Adipose tissue (tissue), 3 donors: ENCODE data around the gene LEFTY2. TPM values are rescaled to one million over a fixed set of nuclear protein-coding genes. Genes with fewer than 3 reads are reported as not detected.
"Not testable (repeated sequence)": the region's sequence is repeated elsewhere in the genome, so short reads cannot be mapped to it uniquely, and the experiment has no call there.

Experiments
- H3K27ac ChIP-seq: one replicate; pipeline ENCODE4 v1.5.1; 2013; ENCODE audit warnings: low read depth, low read length
- WGBS, 3 donors: extraction: QIAGEN DNeasy Blood & Tissue Kit; methylation state at CpG; one replicate each; pipeline ENCODE4 v1.1.7; 2013; 5-methylcytosine and 5-hydroxymethylcytosine counted together
- polyA plus RNA-seq, 3 donors: library from polyadenylated mRNA; stranded (reverse); fragments of 200-250 nt; gene quantifications; one replicate each; pipeline ENCODE4 v1.2.3, GENCODE V29; 2013
- donor health status: healthy with polysubstance abuse.
- donor health status: Bipolar disorder and iron deficiency.
- donor health status: healthy.

The LEFTY2 gene
- polyA plus RNA-seq, 3 donors = 2.2 to 13.2 (median 4.8) TPM

DNA sequence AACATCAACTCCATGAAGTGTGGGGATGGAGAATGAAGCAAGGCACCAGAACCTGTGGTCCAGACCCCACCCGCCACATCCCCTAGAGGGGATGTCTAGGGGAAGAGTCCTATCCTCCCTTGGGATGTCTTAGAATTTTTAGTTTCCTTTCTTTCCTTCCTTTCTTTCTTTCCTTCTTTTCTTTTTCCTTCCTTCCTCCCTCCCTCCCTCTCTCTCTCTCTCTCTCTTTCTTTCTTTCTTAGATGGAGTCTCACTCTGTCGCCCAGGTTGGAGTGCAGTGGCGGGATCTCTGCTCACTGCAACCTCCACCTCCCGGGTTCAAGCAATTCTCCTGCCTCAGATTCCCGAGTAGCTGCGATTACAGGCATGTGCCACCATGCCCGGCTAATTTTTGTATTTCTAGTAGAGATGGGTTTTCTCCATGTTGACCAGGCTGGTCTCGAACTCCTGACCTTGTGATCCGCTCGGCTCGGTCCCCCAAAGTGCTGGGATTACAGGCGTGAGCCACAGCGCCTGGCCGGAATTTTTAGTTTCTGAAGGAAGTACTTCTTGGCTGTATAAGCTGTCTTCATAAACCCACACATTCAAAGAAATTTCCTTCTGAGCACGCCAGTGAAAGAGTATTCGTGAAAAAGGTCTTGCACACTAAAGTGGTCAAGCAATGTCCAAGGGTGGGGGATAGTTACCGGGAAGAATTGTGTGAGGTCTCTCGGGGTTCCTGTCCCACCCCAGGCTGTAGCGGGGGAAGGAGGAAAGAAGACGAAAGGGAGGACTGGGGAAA is 20.8 kb upstream of the LEFTY2 start:
- 64 to 72% (median 69%) methylated on average over 20 of the region's 20 CpGs for WGBS, 3 donors
- no peak overlapping the region for H3K27ac ChIP-seq

DNA sequence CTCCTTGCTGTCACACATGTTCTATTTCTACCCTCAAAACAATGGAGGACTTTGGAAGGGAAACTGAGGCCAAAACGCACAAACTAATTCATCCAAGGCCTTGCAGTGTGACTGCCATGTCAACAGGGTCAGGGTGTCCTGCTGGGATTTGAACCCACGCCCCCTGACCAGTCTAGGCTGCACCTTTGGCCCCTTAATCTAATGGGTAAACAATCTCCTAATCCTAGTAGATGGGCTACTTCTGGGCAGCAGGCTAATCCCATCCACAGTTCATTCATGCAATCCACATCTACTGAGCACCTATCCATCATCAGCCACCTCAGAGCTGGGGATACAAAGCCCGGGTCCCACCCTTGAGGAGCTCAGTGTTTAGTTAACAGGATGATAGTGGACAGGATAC is 17.0 kb upstream of the LEFTY2 start:
- WGBS, 3 donors = 74 to 82% (median 77%) methylated on average over 3 of the region's 3 CpGs
- H3K27ac ChIP-seq = no peak overlapping the region

DNA sequence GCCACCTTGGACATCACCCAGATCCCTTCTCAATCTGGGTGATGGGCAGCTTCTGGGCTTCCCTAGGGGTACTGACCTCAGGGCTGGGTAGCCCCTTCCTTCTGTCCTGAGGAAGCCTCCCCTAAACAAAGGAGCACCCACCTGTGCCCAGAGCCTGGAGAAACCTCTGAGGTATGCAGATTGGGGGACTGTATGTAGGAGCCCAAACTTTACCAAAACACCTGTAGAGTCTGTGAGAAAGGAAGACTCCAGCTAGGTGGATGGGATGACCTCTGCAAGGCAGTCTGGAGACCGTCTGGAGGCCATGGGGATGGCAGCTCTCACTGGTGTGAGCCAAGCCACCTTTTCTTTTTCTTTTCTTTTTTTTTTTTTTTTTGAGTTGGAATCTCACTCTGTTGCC is 13.7 kb upstream of the LEFTY2 start:
- WGBS, 3 donors = 73 to 87% (median 85%) methylated on average over 1 of the region's 1 CpG
- no peak overlapping the region for H3K27ac ChIP-seq

DNA sequence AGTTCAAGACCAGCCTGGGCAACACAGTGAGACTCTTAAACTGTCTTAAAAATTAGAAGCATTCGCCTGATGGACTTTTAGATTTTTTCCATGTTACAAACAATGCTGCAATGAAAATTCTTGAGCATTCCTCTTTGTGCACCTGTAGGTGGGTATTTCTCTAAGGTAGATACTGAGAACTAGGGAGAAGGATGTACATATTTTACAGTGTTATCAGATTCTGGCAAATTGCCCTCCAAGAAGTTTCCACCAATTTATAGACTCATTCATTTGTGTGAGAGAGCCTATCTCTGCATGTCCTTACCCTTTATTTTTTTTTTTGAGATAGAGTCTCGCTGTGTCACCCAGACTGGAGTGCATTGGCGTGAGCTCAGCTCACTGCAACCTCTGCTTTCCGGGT is 12.3 kb upstream of the LEFTY2 start:
- H3K27ac ChIP-seq = no peak overlapping the region
- 90 to 94% (median 90%) methylated on average over 4 of the region's 4 CpGs for WGBS, 3 donors

DNA sequence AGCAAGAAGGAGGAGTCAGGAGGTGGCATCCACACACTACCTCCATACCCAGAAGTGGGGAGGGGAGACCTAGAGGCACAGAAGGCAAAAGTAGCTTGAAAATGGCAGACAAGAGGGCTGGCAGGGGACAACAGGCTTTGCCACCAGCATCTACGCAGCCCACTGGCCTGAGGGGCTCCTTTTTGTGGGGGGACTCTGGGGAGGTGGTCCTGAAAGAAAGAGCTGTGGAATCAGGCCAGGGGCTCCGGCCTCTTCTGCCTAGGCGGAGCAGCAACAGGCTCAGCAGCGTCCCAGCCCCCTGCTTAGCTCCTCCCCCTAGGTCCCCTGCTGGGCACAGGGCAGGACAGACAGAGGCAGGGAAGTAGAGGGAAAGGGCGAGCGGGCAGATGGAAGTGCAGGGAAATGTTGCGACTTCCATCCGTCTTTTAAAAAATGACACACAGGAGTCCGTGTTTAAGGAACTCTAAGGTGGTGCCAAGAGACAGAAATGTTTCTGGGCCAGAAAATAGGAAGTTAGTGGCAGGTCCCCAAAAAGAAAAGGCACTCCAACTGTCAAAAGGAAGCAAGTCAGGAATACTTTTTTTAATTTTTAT is 10.0 kb upstream of the LEFTY2 start:
- whole genome bisulfite sequencing, 3 donors = 42 to 62% (median 51%) methylated on average over 9 of the region's 9 CpGs
- H3K27ac ChIP-seq = no peak overlapping the region

DNA sequence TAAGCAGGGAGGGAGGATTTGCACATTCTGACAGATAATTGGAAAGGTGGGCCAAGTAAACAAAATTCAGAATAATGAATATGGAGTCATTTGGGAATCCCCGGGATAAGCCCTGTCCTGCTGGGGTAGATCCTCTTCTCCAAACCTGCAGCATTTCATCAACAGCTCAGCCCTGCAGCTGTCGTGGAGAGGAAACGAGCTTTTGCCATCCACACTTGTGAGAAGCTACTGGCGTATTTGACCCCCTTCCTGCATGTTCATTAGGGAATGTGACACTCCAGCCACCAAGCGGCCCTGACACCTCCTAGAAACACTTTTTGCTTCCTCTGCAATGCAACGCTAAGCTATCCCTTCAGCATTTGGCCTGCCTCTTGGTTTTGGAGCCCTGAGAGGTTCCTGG is 8.0 kb upstream of the LEFTY2 start:
- WGBS, 3 donors = 53 to 66% (median 60%) methylated on average over 6 of the region's 6 CpGs
- H3K27ac ChIP-seq = no peak overlapping the region

DNA sequence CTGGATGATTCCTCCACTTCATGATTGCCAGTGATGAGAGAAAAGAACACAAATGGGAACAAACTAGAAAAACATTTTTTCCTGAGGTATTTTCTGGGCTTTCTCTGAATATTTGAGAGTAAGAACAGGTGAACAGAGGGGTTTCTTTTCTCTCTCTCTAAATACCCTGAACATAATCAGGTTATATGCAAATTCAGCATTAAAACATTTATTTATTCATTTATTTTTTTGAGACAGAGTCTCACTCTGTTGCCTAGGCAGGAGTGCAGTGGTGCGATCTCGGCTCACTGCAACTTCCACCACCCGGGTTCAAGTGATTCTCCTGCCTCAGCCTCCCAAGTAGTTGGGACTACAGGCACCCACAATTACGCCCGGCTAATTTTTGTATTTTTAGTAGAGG is 5.8 kb upstream of the LEFTY2 start:
- no peak overlapping the region for H3K27ac ChIP-seq
- WGBS, 3 donors = 89 to 96% (median 93%) methylated on average over 5 of the region's 5 CpGs

DNA sequence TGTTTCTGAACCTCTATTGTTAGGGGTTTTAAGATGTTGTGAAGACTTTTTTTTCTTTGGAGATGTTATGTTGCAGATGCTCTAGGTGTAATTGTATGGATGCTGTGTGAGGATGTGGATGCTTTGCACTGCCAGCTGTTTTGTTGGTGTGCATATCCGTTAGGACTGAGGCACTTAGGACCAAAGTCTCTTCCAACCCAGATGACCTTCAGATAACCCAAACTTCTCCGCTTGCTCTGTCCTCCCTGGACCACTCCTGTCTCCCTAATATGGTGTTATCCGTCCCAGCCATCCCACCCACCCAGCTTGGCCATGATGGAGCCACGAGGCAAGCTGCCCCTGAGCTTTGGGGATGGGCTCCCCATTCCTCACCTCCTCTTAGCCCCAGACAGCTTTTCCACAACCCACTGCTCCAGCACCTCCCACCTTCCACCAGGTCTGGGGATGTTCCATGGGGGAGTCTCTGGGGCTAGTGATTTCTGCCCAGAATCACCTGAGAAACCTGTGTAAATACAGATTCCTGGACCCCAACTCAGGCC is 5.1 kb upstream of the LEFTY2 start:
- no peak overlapping the region for H3K27ac ChIP-seq
- 65 to 84% (median 77%) methylated on average over 4 of the region's 4 CpGs for WGBS, 3 donors

DNA sequence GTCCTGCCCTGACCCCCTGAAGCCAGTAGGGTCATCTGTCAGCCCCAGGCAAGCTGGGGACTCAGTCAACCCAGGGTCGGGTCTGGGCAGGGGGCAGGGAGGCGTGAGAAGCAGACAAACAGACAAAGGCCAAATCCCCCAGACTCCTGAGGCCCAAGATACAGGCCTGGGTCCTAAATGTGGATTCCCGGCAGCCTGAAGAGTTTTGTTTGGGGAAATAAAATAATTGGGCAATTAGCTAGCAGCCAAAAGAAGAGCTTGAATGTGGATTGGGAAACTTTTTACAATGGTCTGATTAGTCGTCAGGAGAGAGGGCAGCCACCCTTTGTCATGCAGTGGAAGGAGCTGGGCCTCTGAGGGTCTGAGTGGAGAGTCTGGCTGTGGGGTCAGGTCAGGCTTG is 4.5 kb upstream of the LEFTY2 start:
- H3K27ac ChIP-seq = no peak overlapping the region
- 66 to 85% (median 67%) methylated on average over 4 of the region's 4 CpGs for WGBS, 3 donors

DNA sequence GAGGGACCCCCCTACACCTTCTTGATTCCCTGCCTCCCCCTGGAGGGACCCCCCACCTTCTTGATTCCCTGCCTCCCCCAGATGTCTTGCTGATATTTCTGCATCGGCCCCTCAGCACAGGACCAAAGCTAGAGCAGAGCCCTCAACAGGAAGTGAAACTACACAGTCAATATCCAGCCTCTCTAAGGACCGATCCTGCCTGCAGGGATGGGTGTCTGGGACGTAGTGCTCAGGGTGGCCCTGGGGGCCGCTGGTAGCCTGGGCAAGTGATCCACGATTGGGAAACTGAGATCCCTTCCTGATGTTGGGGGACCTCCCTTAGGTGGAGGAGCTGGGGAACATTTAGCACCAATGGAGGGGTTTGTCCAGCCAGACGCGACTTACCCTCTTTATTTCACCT is 3.9 kb upstream of the LEFTY2 start:
- WGBS, 3 donors = 63 to 77% (median 69%) methylated on average over 7 of the region's 7 CpGs
- H3K27ac ChIP-seq = no peak overlapping the region

DNA sequence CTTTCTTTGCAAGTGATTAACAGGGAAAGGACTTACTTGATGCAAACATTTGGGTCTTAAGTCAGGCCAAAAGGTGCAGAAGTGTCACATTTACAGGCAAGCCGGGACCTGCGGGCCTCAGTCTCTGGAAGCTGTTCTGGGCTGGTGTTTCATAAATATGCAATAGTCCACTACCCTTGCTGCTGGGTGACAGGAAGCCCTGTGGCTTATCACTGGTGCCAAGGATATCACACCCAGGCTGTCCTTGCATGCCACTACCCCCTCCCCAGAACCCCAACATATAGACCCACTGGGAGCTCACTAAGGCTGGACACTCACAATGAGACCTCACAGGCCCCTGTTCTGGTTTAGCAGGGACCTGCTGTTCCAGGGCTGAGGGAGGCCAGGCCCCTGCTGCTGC is 3.4 kb upstream of the LEFTY2 start:
- WGBS, 3 donors = 72 to 91% (median 73%) methylated on average over 2 of the region's 2 CpGs
- no peak overlapping the region for H3K27ac ChIP-seq

DNA sequence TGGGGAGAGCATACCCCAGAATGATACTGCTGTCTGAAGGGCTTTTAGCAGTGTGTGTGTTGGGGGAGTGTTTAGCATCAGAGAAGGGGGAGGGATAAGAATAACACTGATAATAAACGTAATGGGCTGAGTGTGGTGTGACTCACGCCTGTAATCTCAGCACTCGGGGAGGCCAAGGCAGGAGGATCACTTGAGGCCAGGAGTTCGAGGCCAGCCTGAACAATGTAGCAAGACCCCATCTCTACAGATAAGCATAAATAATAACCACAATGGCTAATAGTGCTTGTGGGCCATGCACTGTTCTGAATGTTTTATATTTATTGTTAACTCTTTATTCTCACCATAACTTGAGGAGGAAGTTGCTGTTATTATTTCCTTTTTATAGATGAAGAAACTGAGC is 2.6 kb upstream of the LEFTY2 start:
- WGBS, 3 donors = 88 to 95% (median 90%) methylated on average over 4 of the region's 4 CpGs
- no peak overlapping the region for H3K27ac ChIP-seq

DNA sequence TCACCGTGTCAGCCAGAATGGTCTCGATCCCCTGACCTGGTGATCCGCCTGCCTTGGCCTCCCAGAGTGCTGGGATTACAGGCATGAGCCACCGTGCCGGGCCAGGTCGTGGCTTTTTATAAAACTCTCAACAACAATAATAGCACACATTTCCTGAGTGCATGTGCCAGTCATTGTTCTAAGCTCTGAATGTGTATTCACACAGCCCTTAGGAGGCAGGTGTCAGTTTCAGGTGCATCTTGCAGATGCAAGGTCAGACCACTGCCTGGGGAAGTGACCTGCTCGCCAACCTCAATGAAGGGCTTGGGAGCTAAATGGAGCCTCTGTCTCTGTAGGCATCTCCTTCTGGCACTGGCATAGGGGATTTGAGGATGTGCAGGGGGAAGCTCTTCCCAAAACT is 1.6 kb upstream of the LEFTY2 start:
- WGBS, 3 donors = 52 to 79% (median 61%) methylated on average over 7 of the region's 7 CpGs
- H3K27ac ChIP-seq = no peak overlapping the region

DNA sequence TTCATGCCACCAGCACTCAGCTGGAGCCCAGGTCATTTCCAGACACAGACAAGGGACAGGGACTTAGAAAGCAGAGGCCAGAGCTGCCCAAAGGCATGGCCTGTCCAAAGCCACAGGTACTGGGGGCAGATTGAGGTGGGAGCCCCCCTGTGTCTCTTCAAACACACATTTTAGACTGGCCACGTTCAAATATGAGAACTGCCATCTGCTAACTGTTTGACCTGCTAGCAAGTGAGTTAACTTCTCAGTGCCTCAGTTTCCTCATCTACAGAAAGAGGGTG is 862 bp upstream of the LEFTY2 start:
- 35 to 71% (median 44%) methylated on average over 1 of the region's 1 CpG for WGBS, 3 donors
- no peak overlapping the region for H3K27ac ChIP-seq

DNA sequence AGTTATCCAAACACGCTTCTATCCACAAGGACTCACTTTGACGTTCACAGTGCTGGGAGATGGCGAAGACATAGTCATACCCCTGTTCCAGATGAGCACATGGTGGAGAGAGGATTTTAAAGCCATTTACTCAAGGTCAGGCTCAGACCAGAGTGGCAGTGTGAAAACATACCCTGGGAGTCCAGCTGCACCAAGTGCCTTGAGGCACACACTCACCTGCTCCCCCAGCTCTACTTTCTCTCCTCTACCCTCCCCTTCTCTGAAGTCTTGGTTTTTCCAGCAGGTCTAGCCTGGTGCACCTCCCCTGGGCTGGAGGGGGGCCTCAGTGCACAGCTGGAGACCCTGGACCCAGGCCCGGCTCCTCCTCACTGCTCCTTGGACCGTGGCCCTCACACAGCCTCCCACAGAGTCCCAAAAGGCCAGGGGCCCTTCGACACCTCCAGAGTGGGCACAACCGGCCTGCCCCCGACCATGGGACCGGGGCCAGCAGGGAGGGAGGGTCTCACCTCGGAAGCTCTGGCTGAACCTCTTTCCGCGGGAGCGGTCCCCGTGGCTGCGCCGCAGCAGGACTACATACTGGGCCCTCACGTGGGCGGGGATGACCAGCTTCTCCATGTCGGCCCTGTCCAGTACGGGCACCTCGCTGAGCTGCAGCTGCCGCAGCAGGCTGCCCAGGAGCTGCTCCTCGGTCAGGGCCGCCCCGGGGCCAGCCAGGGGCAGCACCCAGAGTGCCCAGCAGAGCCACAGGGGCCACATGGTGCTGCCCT is 452 bp downstream of the LEFTY2 start:
- H3K27ac ChIP-seq = no peak overlapping the region
- 71 to 92% (median 82%) methylated on average over 24 to 25 of the region's 25 CpGs for WGBS, 3 donors

DNA sequence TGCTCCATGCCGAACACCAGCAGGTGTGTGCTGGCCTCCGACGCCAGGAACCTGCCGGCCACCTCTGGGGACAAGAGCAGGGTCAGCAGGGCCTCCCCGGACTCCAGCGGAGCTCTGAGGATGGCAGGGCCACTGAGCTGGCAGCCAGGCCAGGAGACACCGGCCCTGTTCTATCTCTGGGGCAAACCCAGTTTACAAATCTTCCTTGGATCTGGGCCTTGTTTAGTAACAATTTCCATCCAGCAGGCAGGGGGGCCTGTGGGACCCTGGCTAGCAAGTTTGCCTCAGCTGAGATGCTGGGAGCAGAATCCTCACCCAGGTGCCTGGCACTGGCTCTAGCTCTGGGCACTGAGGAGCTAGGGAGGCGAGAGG is 1.1 kb downstream of the LEFTY2 start:
- not testable (repeated sequence) for H3K27ac ChIP-seq
- WGBS, 3 donors = 64 to 86% (median 81%) methylated on average over 7 to 8 of the region's 8 CpGs

DNA sequence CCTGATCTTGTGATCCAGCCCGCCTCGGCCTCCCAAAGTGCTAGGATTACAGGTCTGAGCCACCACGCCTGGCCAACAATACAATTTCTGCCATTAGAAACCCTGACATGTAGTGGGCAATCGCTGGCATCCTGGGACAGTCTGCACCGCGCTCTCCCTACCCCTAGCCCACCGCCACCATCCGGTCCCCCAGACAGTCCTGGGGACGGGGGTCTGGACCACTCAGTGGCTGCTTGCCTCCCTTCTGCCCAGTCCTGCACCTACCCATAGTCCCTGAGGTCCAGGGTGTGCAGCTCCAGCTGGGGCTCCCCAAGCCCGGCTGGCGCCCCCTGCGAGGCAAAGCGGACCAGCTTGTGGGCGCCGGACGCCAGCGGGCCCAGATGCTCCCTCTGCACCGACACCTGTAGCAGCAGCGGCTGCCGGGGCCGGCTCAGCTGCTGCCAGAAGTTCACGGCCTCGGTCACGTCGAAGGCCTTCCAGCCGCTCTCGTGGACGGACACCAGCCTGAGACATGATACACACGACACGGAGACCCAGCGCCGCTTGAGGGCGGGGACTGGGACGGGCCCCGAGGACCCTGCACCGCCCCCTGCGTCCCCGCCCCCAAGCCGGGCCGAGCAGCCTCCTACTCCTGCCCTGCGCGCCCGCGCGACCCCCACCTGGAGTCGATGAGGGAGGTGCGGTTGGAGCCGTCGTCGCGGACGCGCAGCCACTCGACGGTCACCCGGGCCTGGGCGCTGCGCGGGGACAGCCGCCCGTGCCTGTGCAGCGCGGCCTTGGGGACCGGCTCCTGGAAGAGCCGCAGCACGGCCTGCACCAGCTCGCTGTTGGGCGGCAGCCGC is 1.7 kb downstream of the LEFTY2 start:
- H3K27ac ChIP-seq = not testable (repeated sequence)
- WGBS, 3 donors = 49 to 59% (median 54%) methylated on average over 24 to 62 of the region's 69 CpGs

DNA sequence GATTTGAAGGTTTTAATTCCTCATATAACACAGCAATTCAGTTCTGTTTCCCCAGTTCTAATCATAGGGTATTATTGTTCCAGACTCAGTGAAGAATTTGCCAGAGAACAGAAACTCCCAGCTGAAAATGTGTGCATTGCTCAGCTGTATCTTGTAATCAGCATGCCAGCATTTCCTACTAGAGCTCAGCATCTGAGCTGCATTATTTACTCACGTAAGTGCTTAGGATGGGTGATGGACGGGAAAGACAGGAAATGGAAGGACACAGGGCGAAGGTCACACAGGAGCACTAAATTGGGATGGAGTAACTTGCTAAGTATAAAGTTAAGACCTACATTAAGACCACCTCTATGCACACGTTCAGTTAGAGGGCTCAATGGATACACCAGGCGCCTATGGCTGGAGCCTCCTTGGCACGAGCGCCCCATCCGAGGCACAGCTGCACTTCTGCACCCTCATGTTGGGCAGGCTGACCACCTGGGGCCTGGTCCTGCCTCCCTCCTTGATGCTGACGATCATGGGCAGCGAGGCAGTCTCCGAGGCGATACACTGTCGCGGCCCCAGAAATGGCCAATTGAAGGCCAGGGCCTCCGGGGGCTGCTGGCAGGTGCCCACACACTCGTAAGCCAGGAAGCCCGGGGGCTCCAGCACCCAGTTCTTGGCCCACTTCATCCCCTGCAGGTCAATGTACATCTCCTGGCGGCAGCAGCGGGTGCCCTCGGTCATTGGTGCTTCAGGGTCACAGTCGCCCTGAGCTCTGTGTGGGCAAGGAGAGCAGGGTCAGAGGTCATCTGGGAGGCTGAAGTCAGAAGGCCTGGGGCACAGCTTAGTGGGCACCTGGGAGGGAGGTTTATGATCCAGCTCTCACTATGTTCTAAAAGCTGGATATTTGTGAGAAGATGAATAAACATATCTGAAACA is 3.7 kb downstream of the LEFTY2 start:
- H3K27ac ChIP-seq = no peak overlapping the region
- WGBS, 3 donors = 92 to 96% (median 93%) methylated on average over 21 of the region's 21 CpGs
